ENCODE measurements around the gene ITGA2. TPM values are rescaled to one million over a fixed set of nuclear protein-coding genes. Genes with fewer than 3 reads are reported as not detected.

The ITGA2 gene
- total RNA-seq, 1 donor from 2014 or later: 0.30 TPM

GRCh38 chr5:53008751-53009150 lies 19.6 kb downstream of the ITGA2 start:
- no peak overlapping the region for H3K27ac Mint-ChIP-seq (ENCODE audit: unreplicated experiment)
- peaks cover 35% of the 10 kb centered on the region for H3K4me1 Mint-ChIP-seq (ENCODE audit: unreplicated experiment)
- no peak overlapping the region for H3K4me3 Mint-ChIP-seq (ENCODE audit: unreplicated experiment)
- no peak for TF ChIP-seq CTCF (IDR thresholded peaks at IDR 0.05)
- peaks cover 8% of the 10 kb centered on the region for H3K27me3 Mint-ChIP-seq (ENCODE audit: unreplicated experiment)
- H3K36me3 Mint-ChIP-seq (ENCODE audit: unreplicated experiment): no peaks in the 10 kb centered on the region
- no peak for DNase-seq (ENCODE audit: extremely low spot score, unreplicated experiment)
- H3K9me3 Mint-ChIP-seq (ENCODE audit: unreplicated experiment): peaks cover 7% of the 10 kb centered on the region

- Mint-ChIP-seq H3K9me3 (ENCODE audit: unreplicated experiment) (peaks cover 7% of the 10 kb centered on the region), H3K27ac (ENCODE audit: unreplicated experiment) (no peak overlapping the region), H3K4me1 (ENCODE audit: unreplicated experiment) (peaks cover 26% of the 10 kb centered on the region), H3K27me3 (ENCODE audit: unreplicated experiment) (peaks cover 8% of the 10 kb centered on the region), H3K4me3 (ENCODE audit: unreplicated experiment) (no peak overlapping the region), H3K36me3 (ENCODE audit: unreplicated experiment) (no peaks in the 10 kb centered on the region)
- DNase-seq (ENCODE audit: extremely low spot score, unreplicated experiment): no peak
- no peak for TF ChIP-seq CTCF (IDR thresholded peaks at IDR 0.05)
Measured at GRCh38 chr5:53009816-53010215, 20.7 kb downstream of the ITGA2 start.

GRCh38 chr5:53010814-53011213 lies 21.7 kb downstream of the ITGA2 start:
- Mint-ChIP-seq H3K36me3 (ENCODE audit: unreplicated experiment) (no peaks in the 10 kb centered on the region), H3K4me3 (ENCODE audit: unreplicated experiment) (no peak overlapping the region), H3K27me3 (ENCODE audit: unreplicated experiment) (peaks cover 15% of the 10 kb centered on the region), H3K9me3 (ENCODE audit: unreplicated experiment) (peaks cover 17% of the 10 kb centered on the region), H3K4me1 (ENCODE audit: unreplicated experiment) (peaks cover 19% of the 10 kb centered on the region), H3K27ac (ENCODE audit: unreplicated experiment) (no peak overlapping the region)
- DNase-seq (ENCODE audit: extremely low spot score, unreplicated experiment): no peak
- TF ChIP-seq CTCF (IDR thresholded peaks at IDR 0.05): no peak

- Mint-ChIP-seq H3K4me1 (ENCODE audit: unreplicated experiment) (peaks cover 18% of the 10 kb centered on the region), H3K36me3 (ENCODE audit: unreplicated experiment) (no peaks in the 10 kb centered on the region), H3K9me3 (ENCODE audit: unreplicated experiment) (peaks cover 18% of the 10 kb centered on the region), H3K27ac (ENCODE audit: unreplicated experiment) (no peak overlapping the region), H3K4me3 (ENCODE audit: unreplicated experiment) (no peak overlapping the region), H3K27me3 (ENCODE audit: unreplicated experiment) (peaks cover 15% of the 10 kb centered on the region)
- DNase-seq (ENCODE audit: extremely low spot score, unreplicated experiment): no peak
- no peak for TF ChIP-seq CTCF (IDR thresholded peaks at IDR 0.05)
Measured at GRCh38 chr5:53011233-53011632, 22.1 kb downstream of the ITGA2 start.

- Mint-ChIP-seq H3K27me3 (ENCODE audit: unreplicated experiment) (peaks cover 15% of the 10 kb centered on the region), H3K4me1 (ENCODE audit: unreplicated experiment) (no peaks in the 10 kb centered on the region), H3K4me3 (ENCODE audit: unreplicated experiment) (no peak overlapping the region), H3K9me3 (ENCODE audit: unreplicated experiment) (peaks cover 18% of the 10 kb centered on the region), H3K36me3 (ENCODE audit: unreplicated experiment) (no peaks in the 10 kb centered on the region), H3K27ac (ENCODE audit: unreplicated experiment) (no peak overlapping the region)
- DNase-seq (ENCODE audit: extremely low spot score, unreplicated experiment): no peak
- TF ChIP-seq CTCF (IDR thresholded peaks at IDR 0.05): no peak
Measured at GRCh38 chr5:53013857-53014256, 24.7 kb downstream of the ITGA2 start.

Measured in osteocyte (in vitro differentiated cells).